GM12878 (cell line): ENCODE measurements around the gene ROCK1. TPM values are rescaled to one million over a fixed set of nuclear protein-coding genes. Genes with fewer than 3 reads are reported as not detected.

ENCODE experiments used
- BACH1 ChIP-seq: fragments of 450-650 bp; IDR thresholded peaks from 2 replicates; pipeline ENCODE4 v1.6.1; 2017; ENCODE audit warnings: mild to moderate bottlenecking, borderline replicate concordance
- CBX3 ChIP-seq: fragments of 200-600 bp; sonication (generic); IDR thresholded peaks from 2 replicates; pipeline ENCODE4 v1.6.1; 2016; ENCODE audit warnings: low read depth, borderline replicate concordance
- DPF2 ChIP-seq: fragments of 450-650 bp; IDR thresholded peaks from 2 replicates; pipeline ENCODE4 v1.6.1; 2017; ENCODE audit warnings: mild to moderate bottlenecking
- EGR1 ChIP-seq, 2 experiments: IDR thresholded peaks; 1 replicate in 1 of 2; 2 replicates in 1 of 2; pipeline ENCODE4 v1.6.1; 2011 to 2012; ENCODE audit warnings: low read depth in 2 of 2, low read length in 2 of 2, borderline replicate concordance in 1 of 2, mild to moderate bottlenecking in 1 of 2, moderate library complexity in 1 of 2
- ETV6 ChIP-seq, 2 experiments: fragments of 450-650 bp in 1 of 2; IDR thresholded peaks in 1 of 2; conservative IDR thresholded peaks in 1 of 2; 2 replicates each; pipeline ENCODE4 v1.6.1; 2014; ENCODE audit warnings: antibody characterized with exemption in 1 of 2, borderline replicate concordance in 1 of 2, low read depth in 1 of 2, mild to moderate bottlenecking in 1 of 2, moderate library complexity in 1 of 2
- FOS ChIP-seq: IDR thresholded peaks from 3 replicates; pipeline ENCODE4 v1.6.1; 2011; ENCODE audit warnings: borderline replicate concordance; ENCODE audit not compliant: insufficient read length; ENCODE audit errors: extremely low read depth
- HDGF ChIP-seq: fragments of 450-650 bp; IDR thresholded peaks from 2 replicates; pipeline ENCODE4 v1.6.1; 2016; ENCODE audit warnings: antibody characterized with exemption
- IKZF1 ChIP-seq: fragments of 450-650 bp; conservative IDR thresholded peaks from 2 replicates; pipeline ENCODE4 v1.6.1; 2017; ENCODE audit warnings: antibody characterized with exemption, mild to moderate bottlenecking
- IKZF2 ChIP-seq, 2 experiments: fragments of 450-650 bp; IDR thresholded peaks; 2 replicates each; pipeline ENCODE4 v1.6.1; 2017; ENCODE audit warnings: mild to moderate bottlenecking in 2 of 2, moderate library complexity in 2 of 2
- JUNB ChIP-seq: IDR thresholded peaks from 2 replicates; pipeline ENCODE4 v1.6.1; 2016; ENCODE audit warnings: antibody characterized with exemption, mild to moderate bottlenecking
- MTA2 ChIP-seq: fragments of 450-650 bp; IDR thresholded peaks from 2 replicates; pipeline ENCODE4 v1.6.1; 2016; ENCODE audit warnings: low read depth, mild to moderate bottlenecking, moderate library complexity
- NFYB ChIP-seq: IDR thresholded peaks from 2 replicates; pipeline ENCODE4 v1.6.1; 2011; ENCODE audit warnings: low read depth, mild to moderate bottlenecking, low read length, improper control_type of control experiment, moderate library complexity; ENCODE audit not compliant: insufficient read depth
- NR2C1 ChIP-seq: fragments of 450-650 bp; IDR thresholded peaks from 2 replicates; pipeline ENCODE4 v1.6.1; 2017; ENCODE audit warnings: antibody characterized with exemption, mild to moderate bottlenecking, moderate library complexity
- RBBP5 ChIP-seq: fragments of 200-600 bp; sonication (generic); conservative IDR thresholded peaks from 2 replicates; pipeline ENCODE4 v1.6.1; 2016
- RUNX3 ChIP-seq: IDR thresholded peaks from 2 replicates; pipeline ENCODE4 v1.6.1; 2012; ENCODE audit warnings: low read length, inconsistent platforms
- SIN3A ChIP-seq: IDR thresholded peaks from 2 replicates; pipeline ENCODE4 v1.6.1; 2012; ENCODE audit warnings: low read depth, low read length, improper control_type of control experiment
- SMAD5 ChIP-seq: IDR thresholded peaks from 2 replicates; pipeline ENCODE4 v1.6.1; 2016; ENCODE audit warnings: antibody characterized with exemption, low read depth
- SREBF2 ChIP-seq: IDR thresholded peaks from 2 replicates; pipeline ENCODE4 v1.6.1; 2012; ENCODE audit warnings: mild to moderate bottlenecking, low read length
- TCF12 ChIP-seq: IDR thresholded peaks from 2 replicates; pipeline ENCODE4 v1.6.1; 2011; ENCODE audit warnings: low read depth, mild to moderate bottlenecking, low read length
- TCF3 ChIP-seq: IDR thresholded peaks from 2 replicates; pipeline ENCODE4 v1.6.1; 2012; ENCODE audit warnings: low read depth, mild to moderate bottlenecking, low read length, borderline replicate concordance; ENCODE audit not compliant: insufficient read depth
- ZNF384 ChIP-seq: IDR thresholded peaks from 2 replicates; pipeline ENCODE4 v1.6.1; 2012; ENCODE audit warnings: low read depth, mild to moderate bottlenecking, low read length, improper control_type of control experiment, borderline replicate concordance
- polyA plus RNA-seq, 11 experiments: library from polyadenylated mRNA; depleted of rRNA in 4 of 11; unstranded in 6 of 11; stranded (reverse) in 5 of 11; fragments of >200 nt; fragmentation: Nextera tagmentation in 4 of 11; fragmentation: Illumina TruSeq in 1 of 11; extraction: Ambion mirVana in 4 of 11; extraction: Trizol in 1 of 11; gene quantifications; 1 replicate in 1 of 11; 2 replicates in 10 of 11; pipeline versions ENCODE4 v1.2.1 to v1.2.3, GENCODE V29; 2011 to 2016; ENCODE audit warnings: inconsistent platforms in 2 of 11, missing spikeins in 2 of 11, low read depth in 1 of 11
- total RNA-seq, 4 experiments: library from RNA; depleted of rRNA in 3 of 4; stranded (reverse); fragments of >200 nt in 3 of 4; fragmentation: Illumina TruSeq in 1 of 4; extraction: Trizol in 1 of 4; gene quantifications; 2 replicates each; pipeline versions ENCODE4 v1.2.1 to v1.2.3, GENCODE V29; 2013 to 2021
- TF ChIP-seq, protein P1 (sequence below): fragments of 450-650 bp; formaldehyde crosslinking; IDR thresholded peaks from 2 replicates; pipeline ENCODE4 v1.4.0; 2022; ENCODE audit warnings: mild to moderate bottlenecking, moderate library complexity
- TF ChIP-seq, protein P2 (sequence below): fragments of 450-650 bp; conservative IDR thresholded peaks from 2 replicates; pipeline ENCODE4 v1.6.1; 2017; ENCODE audit warnings: mild to moderate bottlenecking, moderate library complexity

ROCK1 gene
- total and polyA plus RNA-seq, 10 of the 15 experiments (the other 5 are each of a cell fraction or from before 2014, with no cell fraction given): 14.8 to 46.6 (median 29.5) TPM

DNA sequence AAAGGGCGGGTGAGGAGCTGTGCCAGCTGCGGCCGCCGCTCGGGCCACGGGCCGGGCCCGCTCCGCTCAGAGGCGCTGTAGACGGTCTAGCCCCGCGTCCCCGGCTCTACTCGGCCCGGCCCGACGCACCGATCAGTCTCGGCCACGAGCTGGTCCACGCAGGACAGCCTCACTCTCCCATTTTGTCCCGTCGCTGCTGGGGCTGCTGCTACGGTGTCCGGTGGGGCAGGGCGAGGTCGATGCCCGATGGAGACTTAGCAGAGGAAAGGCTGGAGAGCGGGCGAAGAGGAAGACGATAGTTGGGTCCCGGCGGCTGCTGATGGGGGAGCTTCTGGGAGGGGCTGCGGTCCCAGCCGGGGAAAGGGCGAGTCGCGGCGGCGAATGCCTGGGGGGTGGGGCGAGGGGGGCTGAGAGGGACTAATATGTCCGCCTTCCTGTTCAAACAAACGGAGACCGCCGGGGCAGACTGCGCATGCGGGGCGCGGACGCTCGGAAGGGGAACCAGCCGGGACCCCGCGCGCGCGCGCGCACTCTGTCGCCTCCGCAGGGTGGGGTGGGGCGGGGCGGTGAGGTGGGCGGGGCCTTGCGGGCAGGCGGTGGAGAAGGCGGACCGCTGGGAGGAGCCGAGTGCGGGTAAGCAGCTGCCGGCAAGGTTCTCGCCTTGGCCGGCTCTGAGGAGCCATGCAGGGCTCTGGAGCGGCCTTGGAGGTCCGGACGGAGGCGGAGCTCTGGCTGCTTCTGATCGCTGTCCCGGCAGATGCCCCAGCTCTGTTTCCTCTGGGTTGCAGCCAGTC lies at the start of gene ROCK1 (continued):
- TF ChIP-seq IKZF1 (peak; percentile 37), CBX3 (no peak), DPF2 (peak; percentile 70), SIN3A (peak; percentile 56; the same call in 1 of the 2 replicates), NR2C1 (no peak), JUNB (no peak), TCF3 (peak; percentile 56; the same call in 1 of the 2 replicates), BACH1 (no peak), ETV6 (conservative IDR thresholded peaks at IDR 0.05 in 1 of 2, IDR thresholded peaks at IDR 0.05 in 1 of 2; ENCODE audit: borderline replicate concordance in 1 of 2, low read depth in 1 of 2) (no peak), RBBP5 (0 out of 2 replicates have a peak, but pooled peaks have one; percentile 40), HDGF (peak; percentile 64), SMAD5 (no peak), EGR1 (IDR thresholded peaks at IDR 0.05; ENCODE audit: borderline replicate concordance in 1 of 2, low read depth in 2 of 2, low read length in 2 of 2) (0 out of 3 replicates have a peak, but pooled peaks of 1 of the 2 experiments have one; percentile 3), FOS (no peak), RUNX3 (peak; percentile 35), MTA2 (no peak), SREBF2 (no peak), ZNF384 (no peak), IKZF2 (IDR thresholded peaks at IDR 0.05) (no peak; a peak in 1 of 4 replicates), NFYB (no peak), TCF12 (0 out of 2 replicates have a peak, but pooled peaks have one; percentile 65)
- TF ChIP-seq, protein P1, sequence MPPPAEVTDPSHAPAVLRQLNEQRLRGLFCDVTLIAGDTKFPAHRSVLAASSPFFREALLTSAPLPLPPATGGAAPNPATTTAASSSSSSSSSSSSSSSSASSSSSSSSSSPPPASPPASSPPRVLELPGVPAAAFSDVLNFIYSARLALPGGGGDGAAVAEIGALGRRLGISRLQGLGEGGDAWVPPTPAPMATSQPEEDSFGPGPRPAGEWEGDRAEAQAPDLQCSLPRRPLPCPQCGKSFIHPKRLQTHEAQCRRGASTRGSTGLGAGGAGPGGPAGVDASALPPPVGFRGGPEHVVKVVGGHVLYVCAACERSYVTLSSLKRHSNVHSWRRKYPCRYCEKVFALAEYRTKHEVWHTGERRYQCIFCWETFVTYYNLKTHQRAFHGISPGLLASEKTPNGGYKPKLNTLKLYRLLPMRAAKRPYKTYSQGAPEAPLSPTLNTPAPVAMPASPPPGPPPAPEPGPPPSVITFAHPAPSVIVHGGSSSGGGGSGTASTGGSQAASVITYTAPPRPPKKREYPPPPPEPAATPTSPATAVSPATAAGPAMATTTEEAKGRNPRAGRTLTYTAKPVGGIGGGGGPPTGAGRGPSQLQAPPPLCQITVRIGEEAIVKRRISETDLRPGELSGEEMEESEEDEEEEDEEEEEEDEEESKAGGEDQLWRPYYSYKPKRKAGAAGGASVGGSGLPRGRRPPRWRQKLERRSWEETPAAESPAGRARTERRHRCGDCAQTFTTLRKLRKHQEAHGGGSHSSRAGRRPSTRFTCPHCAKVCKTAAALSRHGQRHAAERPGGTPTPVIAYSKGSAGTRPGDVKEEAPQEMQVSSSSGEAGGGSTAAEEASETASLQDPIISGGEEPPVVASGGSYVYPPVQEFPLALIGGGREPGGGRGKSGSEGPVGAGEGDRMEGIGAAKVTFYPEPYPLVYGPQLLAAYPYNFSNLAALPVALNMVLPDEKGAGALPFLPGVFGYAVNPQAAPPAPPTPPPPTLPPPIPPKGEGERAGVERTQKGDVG (CRISPR knock-in tag): no peak
- TF ChIP-seq, protein P2, sequence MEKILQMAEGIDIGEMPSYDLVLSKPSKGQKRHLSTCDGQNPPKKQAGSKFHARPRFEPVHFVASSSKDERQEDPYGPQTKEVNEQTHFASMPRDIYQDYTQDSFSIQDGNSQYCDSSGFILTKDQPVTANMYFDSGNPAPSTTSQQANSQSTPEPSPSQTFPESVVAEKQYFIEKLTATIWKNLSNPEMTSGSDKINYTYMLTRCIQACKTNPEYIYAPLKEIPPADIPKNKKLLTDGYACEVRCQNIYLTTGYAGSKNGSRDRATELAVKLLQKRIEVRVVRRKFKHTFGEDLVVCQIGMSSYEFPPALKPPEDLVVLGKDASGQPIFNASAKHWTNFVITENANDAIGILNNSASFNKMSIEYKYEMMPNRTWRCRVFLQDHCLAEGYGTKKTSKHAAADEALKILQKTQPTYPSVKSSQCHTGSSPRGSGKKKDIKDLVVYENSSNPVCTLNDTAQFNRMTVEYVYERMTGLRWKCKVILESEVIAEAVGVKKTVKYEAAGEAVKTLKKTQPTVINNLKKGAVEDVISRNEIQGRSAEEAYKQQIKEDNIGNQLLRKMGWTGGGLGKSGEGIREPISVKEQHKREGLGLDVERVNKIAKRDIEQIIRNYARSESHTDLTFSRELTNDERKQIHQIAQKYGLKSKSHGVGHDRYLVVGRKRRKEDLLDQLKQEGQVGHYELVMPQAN: 0 out of 2 replicates have a peak, but pooled peaks have one; percentile 19
- TF ChIP-seq, all 136 proteins: peak for 25
